K562 (cell line): ENCODE data around the gene OBSCN. TPM values are rescaled to one million over a fixed set of nuclear protein-coding genes. Genes with fewer than 3 reads are reported as not detected.
A peak's percentile ranks its signal among the peaks of the same experiment; 100 is the strongest.

Experiments
- ADNP ChIP-seq: fragments of 200-800 bp; sonication (Bioruptor generic); IDR thresholded peaks from 2 replicates; pipeline ENCODE4 v1.6.1; 2016; ENCODE audit warnings: missing genetic modification characterization, missing compliant biosample characterization
- ARNT ChIP-seq, 2 experiments: fragments of 450-650 bp; IDR thresholded peaks; 2 replicates each; pipeline ENCODE4 v1.6.1; 2016; ENCODE audit warnings: mild to moderate bottlenecking in 1 of 2
- ELF1 ChIP-seq: fragments of 200-800 bp; sonication (Bioruptor generic); IDR thresholded peaks from 2 replicates; pipeline ENCODE4 v1.6.1; 2016; ENCODE audit warnings: missing genetic modification characterization, missing compliant biosample characterization
- FOS ChIP-seq: IDR thresholded peaks from 3 replicates; pipeline ENCODE4 v1.6.1; 2011; ENCODE audit not compliant: insufficient read length; ENCODE audit errors: extremely low read depth
- HCFC1 ChIP-seq: IDR thresholded peaks from 2 replicates; pipeline ENCODE4 v1.6.1; 2012; ENCODE audit warnings: low read depth, low read length, improper control_type of control experiment
- HDAC6 ChIP-seq: IDR thresholded peaks from 2 replicates; pipeline ENCODE4 v1.6.1; 2012; ENCODE audit warnings: low read depth, mild to moderate bottlenecking, control low read depth, inconsistent platforms, low read length, moderate library complexity
- HDGF ChIP-seq: fragments of 450-650 bp; IDR thresholded peaks from 2 replicates; pipeline ENCODE4 v1.6.1; 2016
- KAT7 ChIP-seq: sonication (generic); formaldehyde crosslinking; IDR thresholded peaks from 2 replicates; pipeline ENCODE4 v1.8.0; 2022; ENCODE audit warnings: missing genetic modification reagents, mild to moderate bottlenecking, borderline replicate concordance
- POLR2G ChIP-seq: fragments of 200-400 bp; formaldehyde crosslinking; IDR thresholded peaks from 2 replicates; pipeline ENCODE4 v1.6.1; 2017; ENCODE audit warnings: low read depth, mild to moderate bottlenecking, antibody characterized with exemption, low read length, moderate library complexity
- RBM15 ChIP-seq: fragments of 200-400 bp; formaldehyde crosslinking; IDR thresholded peaks from 2 replicates; pipeline ENCODE4 v1.6.1; 2018; ENCODE audit warnings: mild to moderate bottlenecking, low read length, moderate library complexity; ENCODE audit not compliant: insufficient read depth
- RBM25 ChIP-seq: fragments of 200-400 bp; formaldehyde crosslinking; IDR thresholded peaks from 2 replicates; pipeline ENCODE4 v1.6.1; 2018; ENCODE audit warnings: low read length, low read depth, moderate library complexity; ENCODE audit not compliant: severe bottlenecking
- RHOXF2B ChIP-seq: fragments of 250-450 bp; sonication (Bioruptor Pico); conservative IDR thresholded peaks from 2 replicates; pipeline ENCODE4 v1.5.1; 2021
- TBL1XR1 ChIP-seq, 2 experiments: IDR thresholded peaks; 2 replicates each; pipeline ENCODE4 v1.6.1; 2012; ENCODE audit warnings: improper control_type of control experiment in 2 of 2, low read length in 2 of 2, mild to moderate bottlenecking in 1 of 2
- ZNF12 ChIP-seq: sonication (generic); formaldehyde crosslinking; IDR thresholded peaks from 2 replicates; pipeline ENCODE4 v1.4.0; 2020; ENCODE audit warnings: mild to moderate bottlenecking, missing genetic modification reagents
- ZNF217 ChIP-seq: sonication (generic); formaldehyde crosslinking; IDR thresholded peaks from 2 replicates; pipeline ENCODE4 v1.8.0; 2022; ENCODE audit warnings: mild to moderate bottlenecking, missing genetic modification reagents
- ZNF253 ChIP-seq: fragments of 250-450 bp; sonication (Bioruptor Pico); conservative IDR thresholded peaks from 2 replicates; pipeline ENCODE4 v1.6.1; 2021; ENCODE audit warnings: mild to moderate bottlenecking
- ZNF699 ChIP-seq: fragments of 250-450 bp; sonication (Bioruptor Pico); IDR thresholded peaks from 2 replicates; pipeline ENCODE4 v1.8.0; 2021; ENCODE audit warnings: mild to moderate bottlenecking, moderate library complexity; ENCODE audit not compliant: insufficient replicate concordance
- polyA plus RNA-seq, 8 experiments: library from polyadenylated mRNA; depleted of rRNA in 4 of 8; stranded (reverse) in 5 of 8; unstranded in 3 of 8; fragments of >200 nt; fragmentation: Nextera tagmentation in 2 of 8; fragmentation: Illumina TruSeq in 1 of 8; extraction: Ambion mirVana in 2 of 8; extraction: Trizol in 1 of 8; gene quantifications; 2 replicates each; pipeline versions ENCODE4 v1.2.1 to v1.2.3, GENCODE V29; 2011 to 2014; ENCODE audit warnings: inconsistent platforms in 1 of 8, missing spikeins in 1 of 8
- total RNA-seq, 7 experiments: library from RNA; depleted of rRNA in 6 of 7; stranded (reverse); fragments of >200 nt in 6 of 7; fragmentation: Illumina TruSeq in 2 of 7; extraction: Trizol in 2 of 7; gene quantifications; 2 replicates each; pipeline versions ENCODE4 v1.2.1 to v1.2.3, GENCODE V29; 2011 to 2021; ENCODE audit warnings: low replicate concordance in 1 of 7
- TF ChIP-seq, protein P1 (sequence below): fragments of 450-650 bp; formaldehyde crosslinking; IDR thresholded peaks from 2 replicates; pipeline ENCODE4 v1.4.0; 2020; ENCODE audit warnings: mild to moderate bottlenecking, mixed read lengths
- TF ChIP-seq, protein P2 (sequence below): sonication (generic); formaldehyde crosslinking; IDR thresholded peaks from 2 replicates; pipeline ENCODE4 v1.8.0; 2022; ENCODE audit warnings: mild to moderate bottlenecking, low read depth, missing genetic modification reagents
- TF ChIP-seq, protein P3 (sequence below): fragments of 250-450 bp; sonication (Bioruptor Pico); IDR thresholded peaks from 2 replicates; pipeline ENCODE4 v1.5.0; 2020; ENCODE audit warnings: mild to moderate bottlenecking
- TF ChIP-seq, protein P4 (sequence below): fragments of 250-450 bp; sonication (Bioruptor Pico); IDR thresholded peaks from 2 replicates; pipeline ENCODE4 v1.5.0; 2021

OBSCN gene
- total and polyA plus RNA-seq, 9 of the 15 experiments (the other 6 are each of a cell fraction or from before 2014, with no cell fraction given) = 0.18 to 19.7 (median 3.6) TPM

DNA sequence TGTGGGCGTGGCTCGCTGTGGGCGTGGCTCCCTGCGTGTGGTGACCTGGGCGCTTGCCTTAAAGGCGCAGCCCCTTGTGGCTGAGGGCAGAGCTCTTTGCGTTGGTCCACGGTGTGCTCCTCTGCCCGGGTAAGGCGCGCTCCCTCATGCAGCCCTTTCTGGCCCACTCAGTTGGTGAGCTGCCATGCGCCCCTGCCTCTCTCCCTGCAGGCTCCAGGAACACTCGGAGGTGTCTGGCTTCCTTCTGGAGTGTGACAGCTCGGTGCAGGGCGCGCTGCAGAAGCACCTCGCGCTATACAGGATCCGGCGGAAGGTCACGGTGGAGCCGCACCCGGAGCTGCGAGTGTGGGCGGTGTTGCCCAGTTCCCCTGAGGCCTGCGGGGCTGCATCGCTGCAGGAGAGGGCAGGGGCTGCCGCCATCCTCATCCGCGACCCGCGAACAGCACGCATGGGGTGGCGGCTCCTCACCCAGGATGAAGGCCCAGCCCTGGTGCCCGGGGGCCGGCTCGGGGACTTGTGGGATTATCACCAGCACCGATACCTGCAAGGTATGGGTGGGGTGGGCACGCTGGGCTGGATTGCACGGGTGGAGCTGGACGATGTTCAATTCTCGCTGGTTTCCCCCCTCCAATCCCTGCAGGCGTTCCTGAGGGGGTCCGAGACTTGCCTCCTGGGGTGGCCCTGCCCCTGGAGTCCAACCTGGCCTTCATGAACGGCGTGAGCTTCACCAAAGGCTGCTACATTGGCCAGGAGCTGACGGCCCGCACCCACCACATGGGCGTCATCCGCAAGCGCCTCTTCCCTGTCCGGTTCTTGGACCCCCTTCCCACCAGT lies 33.1 kb upstream of the OBSCN start (continued):
- TF ChIP-seq, protein P1, sequence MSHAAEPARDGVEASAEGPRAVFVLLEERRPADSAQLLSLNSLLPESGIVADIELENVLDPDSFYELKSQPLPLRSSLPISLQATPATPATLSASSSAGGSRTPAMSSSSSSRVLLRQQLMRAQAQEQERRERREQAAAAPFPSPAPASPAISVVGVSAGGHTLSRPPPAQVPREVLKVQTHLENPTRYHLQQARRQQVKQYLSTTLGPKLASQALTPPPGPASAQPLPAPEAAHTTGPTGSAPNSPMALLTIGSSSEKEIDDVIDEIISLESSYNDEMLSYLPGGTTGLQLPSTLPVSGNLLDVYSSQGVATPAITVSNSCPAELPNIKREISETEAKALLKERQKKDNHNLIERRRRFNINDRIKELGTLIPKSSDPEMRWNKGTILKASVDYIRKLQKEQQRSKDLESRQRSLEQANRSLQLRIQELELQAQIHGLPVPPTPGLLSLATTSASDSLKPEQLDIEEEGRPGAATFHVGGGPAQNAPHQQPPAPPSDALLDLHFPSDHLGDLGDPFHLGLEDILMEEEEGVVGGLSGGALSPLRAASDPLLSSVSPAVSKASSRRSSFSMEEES (CRISPR knock-in tag) = no peak
- TF ChIP-seq ZNF253 (no peak), POLR2G (peak; percentile 70), ZNF217 (no peak), ADNP (no peak), ELF1 (tag) (no peak), ARNT (IDR thresholded peaks at IDR 0.05) (no peak), TBL1XR1 (IDR thresholded peaks at IDR 0.05; ENCODE audit: low read length in 2 of 2) (no peak), HDAC6 (no peak), RBM15 (no peak), ZNF12 (no peak), KAT7 (no peak), ZNF699 (CRISPR knock-in tag) (no peak), FOS (no peak), HDGF (0 out of 2 replicates have a peak, but pooled peaks have one; percentile 66), RBM25 (no peak), RHOXF2B (CRISPR knock-in tag) (0 out of 2 replicates have a peak, but pooled peaks have one; percentile 71), HCFC1 (no peak)
- TF ChIP-seq, protein P2, sequence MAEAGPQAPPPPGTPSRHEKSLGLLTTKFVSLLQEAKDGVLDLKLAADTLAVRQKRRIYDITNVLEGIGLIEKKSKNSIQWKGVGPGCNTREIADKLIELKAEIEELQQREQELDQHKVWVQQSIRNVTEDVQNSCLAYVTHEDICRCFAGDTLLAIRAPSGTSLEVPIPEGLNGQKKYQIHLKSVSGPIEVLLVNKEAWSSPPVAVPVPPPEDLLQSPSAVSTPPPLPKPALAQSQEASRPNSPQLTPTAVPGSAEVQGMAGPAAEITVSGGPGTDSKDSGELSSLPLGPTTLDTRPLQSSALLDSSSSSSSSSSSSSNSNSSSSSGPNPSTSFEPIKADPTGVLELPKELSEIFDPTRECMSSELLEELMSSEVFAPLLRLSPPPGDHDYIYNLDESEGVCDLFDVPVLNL (CRISPR knock-in tag) = no peak
- TF ChIP-seq, protein P3, sequence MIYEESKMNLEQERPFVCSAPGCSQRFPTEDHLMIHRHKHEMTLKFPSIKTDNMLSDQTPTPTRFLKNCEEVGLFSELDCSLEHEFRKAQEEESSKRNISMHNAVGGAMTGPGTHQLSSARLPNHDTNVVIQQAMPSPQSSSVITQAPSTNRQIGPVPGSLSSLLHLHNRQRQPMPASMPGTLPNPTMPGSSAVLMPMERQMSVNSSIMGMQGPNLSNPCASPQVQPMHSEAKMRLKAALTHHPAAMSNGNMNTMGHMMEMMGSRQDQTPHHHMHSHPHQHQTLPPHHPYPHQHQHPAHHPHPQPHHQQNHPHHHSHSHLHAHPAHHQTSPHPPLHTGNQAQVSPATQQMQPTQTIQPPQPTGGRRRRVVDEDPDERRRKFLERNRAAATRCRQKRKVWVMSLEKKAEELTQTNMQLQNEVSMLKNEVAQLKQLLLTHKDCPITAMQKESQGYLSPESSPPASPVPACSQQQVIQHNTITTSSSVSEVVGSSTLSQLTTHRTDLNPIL (CRISPR knock-in tag) = no peak
- TF ChIP-seq, protein P4, sequence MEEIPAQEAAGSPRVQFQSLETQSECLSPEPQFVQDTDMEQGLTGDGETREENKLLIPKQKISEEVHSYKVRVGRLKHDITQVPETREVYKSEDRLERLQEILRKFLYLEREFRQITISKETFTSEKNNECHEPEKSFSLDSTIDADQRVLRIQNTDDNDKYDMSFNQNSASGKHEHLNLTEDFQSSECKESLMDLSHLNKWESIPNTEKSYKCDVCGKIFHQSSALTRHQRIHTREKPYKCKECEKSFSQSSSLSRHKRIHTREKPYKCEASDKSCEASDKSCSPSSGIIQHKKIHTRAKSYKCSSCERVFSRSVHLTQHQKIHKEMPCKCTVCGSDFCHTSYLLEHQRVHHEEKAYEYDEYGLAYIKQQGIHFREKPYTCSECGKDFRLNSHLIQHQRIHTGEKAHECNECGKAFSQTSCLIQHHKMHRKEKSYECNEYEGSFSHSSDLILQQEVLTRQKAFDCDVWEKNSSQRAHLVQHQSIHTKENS (CRISPR knock-in tag) = no peak
